Activated T-helper 17 cell treated with anti-CD3 and anti-CD28 coated beads, Interleukin-2, amount 50 U/mL, for 72 hours (primary cell): Measurements from ENCODE around the gene GPLD1. TPM values are rescaled to one million over a fixed set of nuclear protein-coding genes. Genes with fewer than 3 reads are reported as not detected.

Experiments used
- ATAC-seq: fragments of 150-1000 bp; cut with Tn5 transposase; replicated peaks from 2 replicates; pipeline ENCODE4 v1.10.0; 2021; ENCODE audit warnings: mild to moderate bottlenecking, moderate library complexity
- H3K27ac Mint-ChIP-seq: one replicate; pipeline ENCODE4 v1.8.0; 2022; ENCODE audit warnings: mixed read lengths
- H3K27me3 Mint-ChIP-seq: one replicate; pipeline ENCODE4 v1.8.0; 2022; ENCODE audit warnings: mixed read lengths
- H3K36me3 Mint-ChIP-seq: one replicate; pipeline ENCODE4 v1.8.0; 2022; ENCODE audit warnings: low read depth, mild to moderate bottlenecking, mixed read lengths
- H3K4me1 Mint-ChIP-seq: one replicate; pipeline ENCODE4 v1.8.0; 2022; ENCODE audit warnings: mixed read lengths
- H3K4me3 Mint-ChIP-seq: one replicate; pipeline ENCODE4 v1.8.0; 2022; ENCODE audit warnings: mild to moderate bottlenecking, mixed read lengths
- H3K9me3 Mint-ChIP-seq: one replicate; pipeline ENCODE4 v1.8.0; 2022; ENCODE audit warnings: mixed read lengths
- total RNA-seq, 2 donors: library from RNA; stranded (reverse); gene quantifications; one replicate each; pipeline ENCODE4 v1.2.3, GENCODE V29; 2022

GPLD1 gene
- total RNA-seq, 2 donors from 2014 or later = 0.73 to 0.79 TPM

- Mint-ChIP-seq H3K9me3 (no peaks in the 10 kb centered on the region), H3K27ac (no peak overlapping the region), H3K4me1 (no peaks in the 10 kb centered on the region), H3K4me3 (no peak overlapping the region), H3K27me3 (peaks cover 6% of the 10 kb centered on the region), H3K36me3 (no peaks in the 10 kb centered on the region)
- no peak for ATAC-seq
These were observed 107.7 kb downstream of the GPLD1 start for GRCh38 chr6:24381476-24382219.

- Mint-ChIP-seq H3K4me3 (no peak overlapping the region), H3K9me3 (no peaks in the 10 kb centered on the region), H3K27me3 (peaks cover 6% of the 10 kb centered on the region), H3K4me1 (no peaks in the 10 kb centered on the region), H3K27ac (no peak overlapping the region), H3K36me3 (no peaks in the 10 kb centered on the region)
- ATAC-seq = no peak
These were observed 110.8 kb downstream of the GPLD1 start for GRCh38 chr6:24378473-24379097.

Other genes with a start within 250 kb of the GPLD1 start
- under 1 TPM in 1 of 2 donors, not detected in 1; 0.11 TPM for gene DCDC2, start 131.5 kb downstream of the GPLD1 start, total RNA-seq
- gene MRS2, start 86.6 kb downstream of the GPLD1 start, total RNA-seq = 10 to 100 TPM; 21.6 to 27.3 TPM
- gene ALDH5A1, start 5.4 kb upstream of the GPLD1 start, total RNA-seq = 1 to 10 TPM; 4.5 to 6.4 TPM
- gene KIAA0319, start 156.6 kb upstream of the GPLD1 start, total RNA-seq = under 1 TPM; 0.66 to 0.76 TPM
- gene TDP2, start 177.3 kb upstream of the GPLD1 start, total RNA-seq = 10 to 100 TPM; 51.6 to 55.3 TPM
- gene ACOT13, start 177.5 kb upstream of the GPLD1 start, total RNA-seq = 10 to 100 TPM; 19.2 to 23.5 TPM
- gene C6orf62, start 229.6 kb upstream of the GPLD1 start, total RNA-seq = 100 to 1,000 TPM; 106 to 185 TPM